HG02759 (cell line): ENCODE data around the gene OR6K6.

Source experiments
- ATAC-seq: cut with Tn5 transposase; IDR thresholded peaks from one replicate; pipeline ENCODE4 v1.9.1; 2021; ENCODE audit warnings: mild to moderate bottlenecking, moderate library complexity; ENCODE audit not compliant: unreplicated experiment

Gene OR6K6, protein sequence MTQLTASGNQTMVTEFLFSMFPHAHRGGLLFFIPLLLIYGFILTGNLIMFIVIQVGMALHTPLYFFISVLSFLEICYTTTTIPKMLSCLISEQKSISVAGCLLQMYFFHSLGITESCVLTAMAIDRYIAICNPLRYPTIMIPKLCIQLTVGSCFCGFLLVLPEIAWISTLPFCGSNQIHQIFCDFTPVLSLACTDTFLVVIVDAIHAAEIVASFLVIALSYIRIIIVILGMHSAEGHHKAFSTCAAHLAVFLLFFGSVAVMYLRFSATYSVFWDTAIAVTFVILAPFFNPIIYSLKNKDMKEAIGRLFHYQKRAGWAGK

DNA sequence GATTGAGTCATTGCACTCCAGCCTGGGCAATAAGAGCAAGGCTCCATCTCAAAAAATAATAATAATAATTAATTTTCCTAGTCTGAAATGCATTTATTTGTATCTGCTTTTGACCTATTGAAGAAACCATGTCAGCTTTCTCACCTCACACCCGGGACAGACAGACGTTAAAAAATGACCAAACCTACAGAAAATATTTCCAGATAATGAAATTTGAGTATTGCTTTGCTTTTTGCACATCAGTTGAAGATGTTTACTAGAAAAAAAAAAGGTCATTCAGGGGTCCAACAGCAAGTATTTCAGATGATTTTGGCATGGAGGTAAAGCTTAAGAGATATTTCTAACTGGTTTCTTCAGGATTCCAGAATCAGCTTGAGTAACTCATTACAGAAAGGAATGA is at the start of gene OR6K6:
Gene OR6K6 (plus strand): TSS at position 301 of the 400 bp plus-strand sequence. CDS start 168 bp downstream, outside the sequence.
- ATAC-seq: no peak

DNA sequence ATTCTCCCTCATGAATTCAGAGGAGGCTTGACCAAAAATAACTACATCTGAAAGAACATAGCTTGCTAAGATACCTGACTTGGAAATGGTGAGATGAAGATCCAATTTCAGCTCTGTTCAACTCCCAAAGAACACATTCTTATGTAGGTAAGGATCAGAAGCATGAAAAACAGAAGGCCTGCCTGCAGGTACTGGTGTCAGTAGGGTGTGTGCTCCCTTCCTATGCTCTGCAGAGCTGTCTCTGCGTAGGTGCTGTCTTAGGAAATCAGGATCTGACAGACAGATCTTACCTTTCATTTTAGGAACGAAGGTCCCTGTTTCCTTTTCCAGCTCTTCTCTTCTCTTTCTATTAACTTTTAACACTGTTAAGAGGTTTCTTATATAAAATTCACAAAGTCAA is 48.4 kb upstream of the OR6K6 start:
- ATAC-seq: no peak

DNA sequence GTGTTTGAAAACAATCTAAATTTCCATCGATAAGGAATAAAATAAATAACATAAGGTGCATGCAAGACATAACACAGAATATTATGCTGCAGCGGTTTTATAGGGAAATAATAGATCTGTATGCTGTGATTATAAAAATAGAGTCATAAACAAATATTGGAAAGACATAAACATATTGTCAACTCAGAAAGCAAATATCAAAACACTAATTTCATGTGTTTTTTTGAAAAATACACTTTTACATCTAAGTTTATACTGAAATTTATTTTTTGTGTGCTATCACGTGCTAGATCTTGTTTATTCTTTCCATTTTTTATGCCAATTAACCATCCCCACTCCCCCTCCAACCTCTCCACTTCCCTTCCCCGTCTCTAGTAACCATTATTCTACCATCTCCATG is 43.4 kb upstream of the OR6K6 start:
- no peak for ATAC-seq

DNA sequence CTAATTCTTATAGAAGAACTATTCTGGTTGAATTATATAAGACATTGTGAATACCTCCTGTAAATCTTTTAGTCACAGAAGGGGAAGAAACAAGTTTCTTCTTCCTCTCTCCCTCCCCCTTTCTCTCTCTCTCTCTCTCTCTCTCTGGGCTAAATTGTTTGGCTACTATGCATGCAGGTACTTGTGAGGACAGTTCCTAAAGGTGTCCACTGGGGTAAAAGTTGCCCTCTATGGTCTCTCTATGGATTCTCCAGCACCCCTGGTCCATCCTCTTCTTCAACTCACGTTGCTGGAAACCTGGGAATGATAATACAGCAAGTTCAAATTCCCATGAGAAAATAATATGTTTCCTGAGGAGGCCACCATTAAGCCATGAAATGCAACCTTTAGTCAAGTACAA is 39.8 kb upstream of the OR6K6 start:
- ATAC-seq: no peak

DNA sequence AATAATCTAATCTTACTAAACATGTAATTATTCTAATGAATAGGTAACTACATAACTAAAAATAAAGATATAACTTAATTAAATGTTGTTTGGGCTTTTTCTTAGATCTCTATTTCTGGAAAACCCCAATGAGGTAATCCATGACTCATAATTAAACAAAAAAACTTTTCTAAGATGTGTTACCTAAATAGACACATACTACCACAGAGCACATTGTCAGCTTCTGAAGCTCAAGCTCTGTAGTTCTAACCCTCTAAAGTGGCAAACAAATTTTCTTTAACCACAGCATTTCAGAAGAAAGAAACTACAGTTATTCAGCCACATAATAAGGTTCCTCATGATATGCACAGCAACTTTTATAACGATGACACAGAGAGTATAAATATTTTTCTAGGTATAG is 38.2 kb upstream of the OR6K6 start:
- peak; percentile 67 for ATAC-seq

DNA sequence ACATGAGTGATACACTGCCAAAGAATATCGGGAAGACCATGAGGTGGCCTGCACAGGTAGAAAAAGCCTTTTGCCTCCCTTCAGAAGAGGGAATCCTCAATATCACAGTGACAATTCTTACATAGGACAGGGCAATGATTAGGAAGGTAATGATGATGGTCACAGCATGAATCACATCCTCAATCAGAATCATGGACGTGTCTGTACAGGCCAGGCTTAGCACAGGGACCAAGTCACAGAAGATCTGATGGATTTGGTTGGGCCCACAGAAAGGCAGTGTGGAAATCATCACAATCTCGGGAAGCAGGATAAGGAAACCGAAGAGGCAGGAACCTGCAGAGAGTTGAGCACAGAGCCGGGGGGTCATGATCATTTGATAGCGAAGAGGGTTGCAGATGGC is 37.2 kb upstream of the OR6K6 start:
- ATAC-seq: no peak

DNA sequence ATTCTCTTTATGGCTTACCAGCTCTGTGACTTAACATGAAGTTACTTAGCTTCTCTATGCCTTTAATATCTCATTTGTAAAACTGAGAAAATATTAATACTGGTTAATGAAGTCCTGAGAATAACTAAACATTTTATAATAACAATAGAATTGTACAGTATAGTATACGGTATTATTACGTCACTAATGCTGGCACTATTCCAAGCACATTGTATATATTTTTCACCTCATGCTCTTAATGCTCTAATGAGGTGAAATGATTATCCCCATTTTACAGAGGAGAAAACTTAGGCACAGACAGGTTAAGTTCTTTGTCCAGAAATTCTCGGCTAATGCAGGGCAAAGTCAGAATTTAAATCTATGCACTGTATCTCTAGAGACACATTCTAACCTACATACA is 34.9 kb upstream of the OR6K6 start:
- ATAC-seq: no peak

DNA sequence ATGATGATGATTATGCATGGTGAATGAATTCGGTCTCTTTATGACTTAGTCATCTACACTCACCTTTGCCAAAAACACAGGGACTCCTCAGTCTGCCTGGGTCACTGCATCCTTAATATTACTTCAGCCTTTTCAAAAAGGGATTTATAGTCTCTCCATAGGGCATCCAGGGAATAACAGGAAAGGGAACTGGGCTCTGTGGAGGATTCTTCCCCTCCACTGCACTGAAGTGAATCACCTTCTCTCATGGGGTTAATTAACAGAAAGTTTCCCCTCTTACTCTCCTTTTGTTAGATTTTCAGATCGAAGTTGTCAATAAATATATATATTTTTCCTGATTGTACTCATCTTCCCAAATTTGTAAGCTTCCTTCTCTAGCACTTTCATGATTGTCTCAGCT is 33.9 kb upstream of the OR6K6 start, which contains the start of gene OR6K3:
Gene OR6K3 (minus strand): TSS at position 101 of the 400 bp plus-strand sequence. CDS start 2,605 bp downstream, outside the sequence.
- no peak for ATAC-seq

DNA sequence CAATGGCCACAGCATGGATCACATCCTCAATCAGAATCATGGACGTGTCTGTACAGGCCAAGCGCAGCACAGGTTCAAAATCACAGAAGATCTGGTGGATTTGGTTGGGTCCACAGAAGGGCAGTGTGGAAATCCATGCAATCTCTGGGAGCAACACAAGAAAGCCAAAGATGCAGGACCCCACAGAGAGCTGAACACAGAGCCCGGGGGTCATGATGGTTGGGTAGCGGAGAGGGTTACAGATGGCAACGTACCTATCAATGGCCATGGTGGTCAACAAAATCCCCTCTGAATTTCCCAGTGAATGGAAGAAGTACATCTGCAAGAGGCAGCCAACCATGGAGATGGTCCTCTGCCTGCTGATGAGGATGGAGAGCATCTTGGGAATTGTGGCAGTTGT is 30.1 kb upstream of the OR6K6 start:
- ATAC-seq: no peak

DNA sequence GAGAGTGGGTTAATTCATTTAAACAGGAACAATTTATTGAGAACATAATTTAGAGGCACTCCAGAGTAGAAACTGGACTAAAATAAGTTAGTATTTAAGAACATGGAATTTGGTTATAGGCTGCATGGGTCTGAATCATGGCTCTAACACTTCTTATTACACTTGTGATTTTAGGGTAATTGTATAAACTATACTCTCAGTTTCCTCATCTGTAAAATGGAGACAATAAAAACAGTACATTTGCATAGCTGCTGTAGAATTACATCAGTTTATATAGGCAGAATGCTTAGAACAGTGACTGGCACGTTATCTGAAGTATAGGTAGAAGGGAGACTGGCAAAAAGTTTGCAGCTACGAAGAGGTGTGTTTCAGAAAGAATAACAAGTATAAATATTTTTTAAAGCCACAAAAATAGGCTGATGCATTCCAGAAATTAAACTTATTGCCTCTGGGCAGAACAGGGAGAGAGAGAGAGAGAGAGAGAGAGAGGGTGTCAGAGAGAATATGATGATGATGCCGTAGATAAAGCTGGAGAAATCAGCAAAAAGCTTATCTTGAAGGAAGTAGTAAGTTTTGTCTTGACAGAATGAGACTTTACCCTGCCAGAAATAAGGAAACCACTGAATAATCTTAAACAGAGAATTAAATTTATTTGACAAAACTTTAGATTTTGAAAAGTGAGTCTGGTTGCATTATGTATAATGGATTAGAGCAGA is 25.9 kb upstream of the OR6K6 start:
- ATAC-seq: no peak

DNA sequence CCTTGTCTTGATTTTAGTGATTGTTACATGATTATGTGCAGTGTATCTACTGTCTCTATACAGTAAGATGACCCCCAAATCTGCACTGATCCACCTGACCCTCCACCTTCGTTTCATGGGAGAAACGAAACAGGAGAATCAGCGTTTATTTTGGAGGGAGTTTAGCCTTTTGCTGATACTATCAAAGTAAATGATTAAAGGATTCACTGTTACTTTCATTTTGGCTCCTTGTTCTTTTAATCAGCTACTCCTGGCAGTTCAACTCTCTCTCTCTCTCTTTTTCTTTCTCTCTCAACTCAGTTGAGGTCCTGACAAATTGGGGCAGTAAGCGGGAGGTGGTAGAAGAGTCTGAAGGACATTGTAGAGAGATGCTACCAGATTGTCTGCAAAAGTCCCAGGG is 24.1 kb upstream of the OR6K6 start:
- ATAC-seq: no peak

DNA sequence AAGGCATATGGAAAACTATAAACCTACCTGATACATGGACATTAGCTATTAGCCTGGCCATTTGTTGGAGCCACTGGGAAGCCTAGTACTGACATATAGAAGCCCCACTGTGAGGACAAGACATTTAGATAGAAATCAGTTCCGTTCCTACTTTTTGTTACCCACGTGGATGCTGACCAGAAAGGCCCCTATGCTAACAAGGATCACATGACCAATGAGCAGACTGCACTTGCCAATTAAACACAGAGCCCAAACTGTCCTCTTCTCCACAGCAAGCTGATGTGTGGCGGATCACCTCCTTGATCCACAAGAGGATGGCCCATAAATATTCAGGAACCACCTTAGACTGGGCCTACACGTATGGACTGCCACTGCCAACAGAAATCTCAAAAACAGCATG is 22.8 kb upstream of the OR6K6 start:
- ATAC-seq: no peak

DNA sequence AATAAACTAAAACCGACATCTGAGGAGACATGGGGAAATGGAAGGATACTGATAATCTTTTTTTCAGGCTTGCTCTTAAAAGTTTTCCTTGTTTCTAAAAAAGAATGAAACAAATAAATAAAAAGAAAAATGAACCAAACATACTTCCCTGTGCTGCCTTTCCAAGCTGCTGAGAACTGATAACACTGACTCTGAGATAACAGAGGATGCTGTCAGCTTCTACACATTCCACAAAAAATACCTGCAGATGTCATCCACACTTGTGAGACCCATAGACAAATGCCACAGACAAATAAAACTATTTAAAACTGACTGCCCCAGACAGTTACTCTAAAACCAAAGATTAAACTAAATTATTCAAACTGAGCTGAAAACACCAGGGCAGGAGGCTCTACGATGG is 22.0 kb upstream of the OR6K6 start:
- no peak for ATAC-seq

DNA sequence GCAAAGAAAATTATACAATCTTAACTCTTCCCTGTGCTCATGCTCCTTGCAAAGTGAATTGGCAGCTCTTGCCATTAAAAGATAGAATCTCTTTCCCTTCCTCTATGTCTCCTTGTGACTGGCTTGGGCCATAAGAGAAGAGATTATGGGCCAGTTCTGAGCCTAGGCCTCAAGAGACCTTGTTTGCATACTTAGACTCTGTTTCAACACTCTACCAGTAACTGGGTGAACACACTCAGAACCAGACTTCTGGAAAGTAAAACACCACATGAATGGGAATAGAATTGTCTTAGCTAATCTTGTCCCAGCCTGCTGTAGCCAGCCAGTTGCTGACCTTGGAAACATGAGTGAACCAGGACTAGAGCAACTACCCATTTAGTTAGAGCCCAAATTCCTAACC is 18.7 kb upstream of the OR6K6 start:
- no peak for ATAC-seq

DNA sequence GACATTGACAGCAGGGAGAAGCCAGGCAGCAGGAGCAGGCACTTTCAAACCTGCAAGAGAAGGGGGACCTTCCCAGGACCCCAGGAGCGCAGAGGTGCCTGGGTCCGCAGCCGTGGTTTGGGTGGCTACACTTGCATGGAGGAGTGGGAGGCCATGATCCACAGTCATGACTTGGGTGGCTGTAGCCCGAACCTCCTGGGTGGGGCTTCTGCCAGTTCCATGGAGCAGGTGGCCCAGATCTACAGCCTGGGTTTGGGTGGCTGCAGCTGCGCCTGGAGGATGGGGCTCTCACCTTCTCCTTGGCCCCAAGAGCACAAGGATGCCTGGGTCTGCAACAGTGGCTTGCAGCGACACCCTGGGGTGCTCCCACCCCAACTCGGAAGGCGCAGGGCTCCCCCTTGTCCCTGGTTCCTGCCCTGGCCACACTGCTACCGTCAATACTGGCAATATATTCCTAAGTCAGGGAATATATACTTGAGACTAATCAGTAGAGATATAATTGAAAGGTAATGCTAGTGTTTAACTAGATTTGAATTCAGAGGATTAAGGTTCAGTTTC is 2.3 kb upstream of the OR6K6 start:
- no peak for ATAC-seq

DNA sequence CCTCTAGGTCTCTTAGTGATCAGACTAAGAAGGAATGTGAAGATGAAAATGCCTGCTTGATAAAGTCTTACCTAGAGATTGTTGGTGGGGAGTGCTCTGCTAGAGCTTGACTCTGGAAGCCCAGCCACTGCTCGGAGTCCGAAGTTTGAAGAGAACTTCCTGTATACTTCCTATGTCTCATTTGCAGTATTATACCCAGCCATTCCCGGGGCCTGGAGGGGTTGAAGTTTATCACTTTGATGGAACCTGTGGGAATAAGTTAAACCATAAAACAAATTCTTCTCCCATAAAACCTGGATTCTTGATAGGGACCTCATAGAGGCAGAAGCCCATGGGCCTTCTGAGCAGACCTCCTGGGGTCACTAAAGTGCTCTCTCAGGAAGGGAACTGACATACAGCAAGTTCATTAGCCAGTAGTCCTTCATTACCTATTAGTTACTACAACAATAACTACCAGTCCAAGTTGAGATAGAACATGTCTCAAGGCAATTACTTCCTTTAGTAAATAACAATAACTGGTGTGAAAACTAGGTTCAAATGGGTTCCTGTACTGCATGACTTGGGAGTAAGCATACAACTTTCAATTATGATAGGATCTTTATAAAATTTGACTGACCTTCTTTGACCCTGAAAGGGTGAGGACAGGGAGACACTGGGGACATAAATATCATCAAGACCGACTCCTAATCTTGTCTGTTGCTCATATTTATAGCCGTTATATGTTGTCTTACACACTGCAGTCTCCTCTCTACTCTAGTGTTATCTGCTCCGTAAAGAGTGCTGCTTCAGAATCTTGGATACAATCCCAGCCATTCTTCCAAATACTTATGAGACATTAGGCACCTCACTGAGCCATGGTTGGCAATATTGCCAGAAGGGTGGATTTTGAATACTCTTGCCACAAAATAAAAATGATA is 17.7 kb downstream of the OR6K6 start, which contains the start of gene OR6N1:
Gene OR6N1 (minus strand): TSS at position 246 of the 917 bp plus-strand sequence. CDS start 5,513 bp downstream, outside the sequence.
- no peak for ATAC-seq

DNA sequence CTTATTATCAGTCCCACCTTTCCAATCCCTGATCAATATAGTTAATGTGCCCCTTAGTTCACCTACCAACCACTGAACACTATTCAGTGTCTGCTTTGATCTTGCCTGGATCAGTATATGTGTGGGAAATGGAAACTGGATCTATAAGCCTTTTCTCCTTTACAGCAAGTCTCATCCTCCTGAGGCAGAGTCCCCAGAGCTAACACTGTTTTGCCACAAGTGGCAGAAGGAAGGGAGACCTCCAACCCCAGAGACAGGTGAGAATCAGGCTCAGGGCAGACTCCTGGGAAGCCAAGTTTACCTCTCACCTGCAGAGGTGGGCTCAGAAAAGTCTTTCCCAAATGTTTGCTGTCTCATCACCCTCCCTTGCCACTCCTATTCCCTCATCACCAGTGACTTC is 26.6 kb downstream of the OR6K6 start, which contains the start of gene OR6N2:
Gene OR6N2 (minus strand): TSS at position 101 of the 400 bp plus-strand sequence. CDS start 3,569 bp downstream, outside the sequence.
- no peak for ATAC-seq

DNA sequence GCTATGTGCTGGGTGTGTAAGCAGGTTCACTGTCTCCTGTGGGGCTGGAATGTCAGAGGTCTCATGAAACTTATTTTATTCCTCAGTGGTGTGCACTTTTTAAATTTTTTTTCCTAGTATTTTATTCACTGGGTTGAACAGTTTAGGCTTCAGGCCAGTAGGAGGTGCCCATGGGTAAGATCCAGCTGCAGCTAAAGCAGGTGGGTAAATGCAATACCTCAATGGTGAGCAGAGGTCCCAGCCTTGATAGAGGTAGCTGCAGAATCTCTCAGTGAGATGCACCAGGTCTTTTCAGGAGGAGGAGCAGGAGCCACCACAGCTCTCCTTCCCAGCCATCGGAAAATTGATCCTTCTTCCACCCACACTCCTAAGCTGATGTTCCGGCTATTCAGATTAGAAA is 39.1 kb downstream of the OR6K6 start:
- ATAC-seq: peak; percentile 50

DNA sequence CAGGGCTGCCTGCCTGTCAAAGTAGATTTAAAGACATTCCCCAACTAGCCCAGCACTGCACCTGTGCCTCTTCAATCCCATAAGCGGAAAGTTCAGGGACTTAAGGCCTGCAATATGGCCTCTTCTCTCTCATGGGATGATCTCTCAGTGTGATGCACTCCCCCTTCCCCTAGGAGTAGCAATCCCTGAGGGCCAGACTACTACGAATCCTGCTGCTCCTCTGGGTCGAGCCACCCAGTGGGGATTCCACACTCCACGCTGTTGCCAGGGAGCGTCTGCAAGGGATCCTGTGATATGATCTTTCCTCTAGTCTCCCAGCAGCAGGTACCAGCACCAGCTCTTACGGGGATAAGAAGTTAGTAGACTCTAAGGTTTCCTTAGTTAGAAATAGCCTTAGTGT is 39.7 kb downstream of the OR6K6 start:
- ATAC-seq: no peak

DNA sequence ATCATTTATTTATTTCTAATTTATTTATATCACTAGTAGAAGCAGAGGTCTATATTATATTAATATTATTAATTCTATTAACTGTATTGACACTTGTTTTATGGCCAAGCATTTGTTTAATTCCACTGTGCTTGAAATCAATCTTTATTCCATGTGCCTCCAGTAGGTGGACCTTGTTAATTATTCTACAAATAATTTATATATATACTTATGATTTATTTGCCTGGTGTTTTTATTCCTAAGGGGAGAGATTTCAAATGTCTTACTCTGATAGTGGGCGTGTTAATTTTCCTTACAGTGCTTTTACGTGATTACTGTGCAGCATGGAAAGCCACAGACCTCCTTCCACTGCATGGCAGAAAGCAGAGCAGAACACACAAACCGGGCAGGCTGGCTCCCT is 44.0 kb downstream of the OR6K6 start:
- ATAC-seq: no peak

DNA sequence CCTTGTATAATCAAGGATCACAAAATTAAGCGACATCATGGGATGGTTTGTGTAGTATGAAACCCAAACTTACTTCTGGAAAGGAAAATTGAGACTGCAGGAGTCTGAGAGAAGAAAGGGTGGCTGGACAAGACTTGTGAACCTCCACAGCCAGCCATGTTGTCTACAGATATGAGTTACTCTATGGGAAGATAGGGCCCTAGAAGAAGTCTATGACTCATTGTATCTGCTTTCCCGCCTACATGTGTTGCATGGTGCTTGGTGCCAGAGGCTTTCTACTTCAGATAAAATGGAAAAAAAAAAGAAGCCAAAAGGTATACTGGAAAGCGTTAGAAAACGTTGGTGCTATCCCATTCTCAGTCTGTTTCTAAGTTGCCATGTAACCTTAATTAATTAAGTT is 45.2 kb downstream of the OR6K6 start:
- ATAC-seq: no peak
